Gastroesophageal sphincter (tissue), 4 donors: Measurements from ENCODE around the gene ALDH3B1. TPM values are rescaled to one million over a fixed set of nuclear protein-coding genes. Genes with fewer than 3 reads are reported as not detected.

Experiments
- ATAC-seq: fragments of 150-250 bp; one replicate; pipeline ENCODE4 v1.9.1; 2016; ENCODE audit warnings: mild to moderate bottlenecking, moderate library complexity
- H3K27ac ChIP-seq, 4 donors: fragments of 200-600 bp; sonication (generic) in 3 of 4; 1 replicate in 3 of 4; 2 replicates in 1 of 4; pipeline ENCODE4 v1.5.1; 2016 to 2019
- H3K27me3 ChIP-seq: fragments of 200-600 bp; sonication (generic); one replicate; pipeline ENCODE4 v1.5.1; 2019
- H3K36me3 ChIP-seq, 2 donors: fragments of 200-600 bp; sonication (generic); one replicate each; pipeline ENCODE4 v1.5.1; 2019; ENCODE audit warnings: control low read depth in 1 of 2
- H3K4me1 ChIP-seq, 3 donors: fragments of 200-600 bp; sonication (generic); 1 replicate in 2 of 3; 2 replicates in 1 of 3; pipeline ENCODE4 v1.5.1; 2016 to 2019; ENCODE audit warnings: control low read depth in 2 of 3
- H3K4me3 ChIP-seq, 2 donors: fragments of 200-600 bp; sonication (generic); one replicate each; pipeline ENCODE4 v1.5.1; 2019; ENCODE audit warnings: mild to moderate bottlenecking in 1 of 2, moderate library complexity in 1 of 2
- H3K9me3 ChIP-seq, 3 donors: fragments of 200-600 bp; sonication (generic); one replicate each; pipeline ENCODE4 v1.5.1; 2017 to 2019; ENCODE audit warnings: control low read depth in 2 of 3
- CTCF ChIP-seq, 4 experiments: fragments of 200-600 bp in 2 of 4; fragments of 450-650 bp in 2 of 4; sonication (generic) in 1 of 4; IDR thresholded peaks; one replicate each; pipeline ENCODE4 v1.5.1; 2017 to 2019; ENCODE audit warnings: antibody characterized with exemption in 4 of 4, mild to moderate bottlenecking in 2 of 4, moderate library complexity in 2 of 4
- EP300 ChIP-seq: sonication (generic); formaldehyde crosslinking; IDR thresholded peaks from one replicate; pipeline ENCODE4 v1.6.1; 2017; ENCODE audit warnings: antibody characterized with exemption, mild to moderate bottlenecking
- POLR2A ChIP-seq, 2 donors: fragments of 450-650 bp; IDR thresholded peaks; one replicate each; pipeline ENCODE4 v1.6.1; 2017; ENCODE audit warnings: antibody characterized with exemption in 2 of 2, mild to moderate bottlenecking in 2 of 2, moderate library complexity in 1 of 2
- POLR2AphosphoS5 ChIP-seq: sonication (generic); formaldehyde crosslinking; IDR thresholded peaks from one replicate; pipeline ENCODE4 v1.6.1; 2017; ENCODE audit warnings: antibody characterized with exemption
- WGBS, 2 donors: methylation state at CpG; one replicate each; pipeline ENCODE4 v1.1.5; 2018; ENCODE audit warnings: low coverage in 1 of 2; 5-methylcytosine and 5-hydroxymethylcytosine counted together
- total RNA-seq, 4 donors: library from RNA; depleted of rRNA; stranded (reverse); fragments of >200 nt; gene quantifications; one replicate each; pipeline ENCODE4 v1.1.0, GENCODE V29; 2016

The ALDH3B1 gene
- total RNA-seq, 4 donors from 2014 or later = 6.4 to 15.1 (median 11.2) TPM

DNA sequence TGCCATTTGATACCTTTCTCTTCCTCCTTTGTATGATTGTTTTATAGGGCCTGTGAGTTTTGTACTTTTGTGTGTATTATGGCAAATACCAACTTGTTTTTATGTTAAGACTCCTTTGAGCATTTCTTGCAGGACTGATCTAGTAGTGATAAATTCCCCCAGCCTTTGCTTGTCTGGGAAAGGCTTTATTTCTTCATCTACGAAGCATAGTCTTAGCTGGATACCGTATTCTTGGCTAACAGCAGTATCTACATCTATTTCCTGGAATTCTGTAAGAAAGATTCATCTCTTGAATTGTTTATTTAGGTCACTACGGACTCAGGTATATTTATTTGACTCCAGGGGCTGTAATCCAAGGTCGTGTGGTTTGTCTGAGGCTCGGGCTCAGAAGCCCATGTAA lies 14.4 kb downstream of the ALDH3B1 start:
- WGBS, 2 donors = 76 to 88% methylated on average over 2 to 4 of the region's 5 CpGs
- Histone ChIP-seq H3K27ac (no peak overlapping the region), H3K9me3 (peaks cover 0 to 9% (median 0%) of the 10 kb centered on the region in 3 donors), H3K4me1 (peaks cover 0 to 4% (median 2%) of the 10 kb centered on the region in 3 donors), H3K36me3 (peaks cover 0 to 51% of the 10 kb centered on the region in 2 donors), H3K4me3 (no peak overlapping the region), H3K27me3 (no peaks in the 10 kb centered on the region)
- no peak for ATAC-seq
- TF ChIP-seq CTCF (IDR thresholded peaks at IDR 0.05) = no peak
- no peak for TF ChIP-seq POLR2A (IDR thresholded peaks at IDR 0.05)
- TF ChIP-seq EP300 = no peak
- TF ChIP-seq POLR2AphosphoS5 = no peak

DNA sequence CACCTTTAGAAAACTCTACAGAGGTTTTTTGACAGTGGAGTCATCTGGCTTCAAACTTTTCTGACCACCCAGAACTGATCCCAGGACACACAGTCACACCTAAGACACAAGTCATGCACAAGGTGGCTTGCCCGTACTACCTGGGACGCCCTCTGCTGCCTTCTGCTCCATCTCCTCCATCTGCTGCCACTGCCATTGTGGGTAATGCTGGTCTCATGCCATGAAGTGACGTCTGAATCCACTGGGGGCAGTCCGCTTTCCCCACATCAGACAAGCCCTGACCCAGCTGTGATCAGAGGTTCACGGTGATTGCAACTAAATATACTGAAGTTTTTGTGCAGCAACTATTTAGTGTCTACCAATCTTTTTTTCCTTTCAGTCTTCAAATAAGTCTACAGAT lies 14.9 kb downstream of the ALDH3B1 start:
- peaks cover 0 to 48% of the 10 kb centered on the region in 2 donors for H3K36me3 ChIP-seq
- peaks cover 0 to 10% (median 5%) of the 10 kb centered on the region in 3 donors for H3K4me1 ChIP-seq
- peaks cover 0 to 9% (median 0%) of the 10 kb centered on the region in 3 donors for H3K9me3 ChIP-seq
- no peak for TF ChIP-seq EP300
- WGBS, 2 donors = 60 to 86% methylated on average over 2 to 3 of the region's 5 CpGs
- ATAC-seq = no peak
- H3K27ac ChIP-seq = no peak overlapping the region
- H3K4me3 ChIP-seq = no peak overlapping the region
- no peaks in the 10 kb centered on the region for H3K27me3 ChIP-seq

DNA sequence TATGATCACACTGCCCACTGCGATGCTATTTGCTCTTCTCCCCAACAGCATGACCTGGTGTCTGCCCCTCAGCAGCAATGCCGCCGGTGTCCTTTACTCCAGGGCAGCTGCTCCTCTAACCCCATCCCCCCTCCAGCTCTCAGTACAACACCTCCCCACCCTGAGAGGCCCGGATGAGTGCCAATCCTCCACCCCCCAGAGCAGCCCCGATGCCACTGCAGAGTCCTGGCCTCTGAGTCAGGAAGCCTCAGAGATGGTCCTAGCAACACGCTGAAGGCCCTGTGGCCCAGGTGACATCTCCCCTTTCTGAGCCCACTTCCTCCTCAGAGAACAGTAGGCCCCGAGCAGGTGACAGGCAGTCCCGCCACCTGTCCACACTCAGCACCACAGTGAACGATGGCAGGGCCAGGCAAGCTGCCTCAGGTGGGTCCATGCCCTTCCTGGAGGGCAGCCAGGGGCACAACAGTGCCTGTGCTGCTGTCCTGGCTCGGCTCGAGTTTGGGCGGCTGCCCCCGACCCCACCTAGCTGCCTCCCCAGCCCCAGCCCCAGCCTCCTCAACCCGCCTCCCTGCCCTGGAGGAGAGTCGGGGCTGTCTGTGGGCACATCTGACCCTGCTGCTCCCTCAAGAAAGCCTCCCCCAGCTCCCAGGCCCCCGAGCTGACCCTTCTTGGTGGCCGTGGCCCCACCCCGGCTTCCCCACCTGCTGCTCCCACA lies 16.4 kb downstream of the ALDH3B1 start:
- H3K9me3 ChIP-seq = peaks cover 0 to 9% (median 0%) of the 10 kb centered on the region in 3 donors
- TF ChIP-seq CTCF (IDR thresholded peaks at IDR 0.05) (no peak), EP300 (no peak), POLR2AphosphoS5 (no peak), POLR2A (IDR thresholded peaks at IDR 0.05) (no peak)

GRCh38 chr11:68027667-68028066 lies 17.5 kb downstream of the ALDH3B1 start:
- Histone ChIP-seq H3K9me3 (peaks cover 0 to 9% (median 0%) of the 10 kb centered on the region in 3 donors), H3K4me1 (peaks cover 0 to 28% (median 18%) of the 10 kb centered on the region in 3 donors), H3K36me3 (peaks cover 0 to 43% of the 10 kb centered on the region in 2 donors), H3K27ac (no peak overlapping the region), H3K27me3 (no peaks in the 10 kb centered on the region), H3K4me3 (no peak overlapping the region)
- ATAC-seq = no peak
- WGBS, 2 donors = no CpG with 5 or more reads among the region's 21 CpGs
- no peak for TF ChIP-seq CTCF (IDR thresholded peaks at IDR 0.05)
- TF ChIP-seq POLR2AphosphoS5 = no peak
- TF ChIP-seq EP300 = no peak
- no peak for TF ChIP-seq POLR2A (IDR thresholded peaks at IDR 0.05)

More for the DNA sequence above, 16.4 kb downstream of the ALDH3B1 start:
- no peak for ATAC-seq
- Histone ChIP-seq H3K4me3 (no peak overlapping the region), H3K4me1 (peaks cover 0 to 17% (median 7%) of the 10 kb centered on the region in 3 donors), H3K36me3 (peaks cover 0 to 47% of the 10 kb centered on the region in 2 donors), H3K27me3 (no peaks in the 10 kb centered on the region), H3K27ac (no peak overlapping the region)
- 76% methylated on average over 5 of the region's 18 CpGs; no CpG with 5 or more reads in 1 of the 2 donors for WGBS, 2 donors

DNA sequence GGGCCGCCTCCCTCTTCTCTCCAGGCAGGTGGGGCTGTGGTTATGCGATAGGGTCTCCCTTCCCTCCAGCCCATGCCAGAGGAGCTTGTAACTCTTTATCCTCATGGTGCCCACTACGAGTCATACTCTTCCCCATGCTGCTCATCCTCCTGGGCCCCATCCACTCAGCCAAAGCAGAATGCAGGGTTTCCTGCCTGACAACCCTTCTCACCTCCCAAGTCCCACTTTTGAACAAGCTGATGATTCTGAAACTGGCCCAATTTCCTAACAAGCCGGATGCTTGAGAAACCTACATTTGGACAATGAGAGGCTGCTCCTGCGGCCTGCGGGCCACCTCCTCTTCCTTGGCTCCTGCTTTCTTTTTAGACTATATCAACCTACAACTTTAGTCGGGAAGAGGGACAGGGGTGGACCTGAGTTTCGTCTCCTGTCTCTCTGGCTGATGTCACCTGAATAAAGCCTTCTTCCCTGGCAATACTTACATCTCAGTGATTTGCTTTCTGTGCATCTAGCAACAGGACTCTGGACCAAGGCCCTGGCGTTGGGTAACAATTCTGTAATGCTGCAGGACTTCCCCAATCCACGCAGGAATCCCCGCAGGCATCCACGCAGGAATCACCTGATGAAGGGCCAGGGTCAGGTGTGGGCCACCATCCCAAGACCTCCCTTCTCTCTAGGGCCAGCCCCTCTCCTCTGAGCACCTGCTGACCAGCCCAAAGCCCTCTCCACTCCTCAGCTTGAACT lies 18.8 kb downstream of the ALDH3B1 start:
- 85 to 97% methylated on average over 7 of the region's 12 CpGs for WGBS, 2 donors
- Histone ChIP-seq H3K4me3 (no peak overlapping the region), H3K9me3 (peaks cover 0 to 9% (median 0%) of the 10 kb centered on the region in 3 donors), H3K27ac (no peak overlapping the region), H3K36me3 (peaks cover 0 to 46% of the 10 kb centered on the region in 2 donors), H3K27me3 (no peaks in the 10 kb centered on the region), H3K4me1 (peaks cover 0 to 40% (median 18%) of the 10 kb centered on the region in 3 donors)
- no peak for ATAC-seq
- no peak for TF ChIP-seq POLR2AphosphoS5
